SK-N-DZ (cell line): Measurements from ENCODE around the gene KRTAP12-4.
"Not testable (repeated sequence)": the region's sequence is repeated elsewhere in the genome, so short reads cannot be mapped to it uniquely, and the experiment has no call there.

Experiments
- DNase-seq: peaks from one replicate; pipeline ENCODE4 v3.0.0-alpha.2; 2015; ENCODE audit warnings: low spot score

Gene KRTAP12-4

DNA sequence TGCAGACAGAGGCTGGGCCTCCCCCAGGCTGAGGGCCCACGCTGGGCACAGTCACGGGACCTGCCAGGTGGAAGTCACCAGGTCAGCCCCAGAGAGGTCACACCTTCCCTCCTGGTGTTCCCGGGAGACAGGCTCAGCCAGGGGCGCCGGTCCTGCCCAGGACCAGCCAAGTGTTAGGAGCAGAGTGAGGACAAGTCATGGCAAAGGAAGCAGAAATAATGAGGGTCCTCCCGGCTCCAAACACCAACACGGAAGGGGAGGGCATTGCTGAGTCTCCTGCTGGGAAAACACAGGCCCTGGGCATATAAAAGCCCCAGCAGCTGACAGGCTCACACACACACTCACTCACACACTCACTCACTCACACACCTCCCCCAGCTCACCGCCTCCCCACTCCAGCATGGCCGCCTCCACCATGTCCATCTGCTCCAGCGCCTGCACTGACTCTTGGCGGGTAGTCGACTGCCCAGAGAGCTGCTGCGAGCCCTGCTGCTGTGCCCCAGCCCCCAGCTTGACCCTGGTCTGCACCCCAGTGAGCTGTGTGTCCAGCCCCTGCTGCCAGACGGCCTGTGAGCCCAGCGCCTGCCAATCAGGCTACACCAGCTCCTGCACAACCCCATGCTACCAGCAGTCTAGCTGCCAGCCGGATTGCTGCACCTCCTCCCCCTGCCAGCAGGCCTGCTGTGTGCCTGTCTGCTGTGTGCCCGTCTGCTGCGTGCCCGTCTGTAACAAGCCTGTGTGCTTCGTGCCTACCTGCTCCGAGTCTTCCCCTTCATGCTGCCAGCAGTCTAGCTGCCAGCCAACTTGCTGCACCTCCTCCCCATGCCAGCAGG, 17.2 kb downstream of the KRTAP12-4 start, which contains the start of gene KRTAP10-10:
Gene KRTAP10-10, plus strand, starts transcription at position 339 of the 833 bp plus-strand sequence. Its CDS starts 62 bp downstream, at position 401.
- DNase-seq, result no peak

DNA sequence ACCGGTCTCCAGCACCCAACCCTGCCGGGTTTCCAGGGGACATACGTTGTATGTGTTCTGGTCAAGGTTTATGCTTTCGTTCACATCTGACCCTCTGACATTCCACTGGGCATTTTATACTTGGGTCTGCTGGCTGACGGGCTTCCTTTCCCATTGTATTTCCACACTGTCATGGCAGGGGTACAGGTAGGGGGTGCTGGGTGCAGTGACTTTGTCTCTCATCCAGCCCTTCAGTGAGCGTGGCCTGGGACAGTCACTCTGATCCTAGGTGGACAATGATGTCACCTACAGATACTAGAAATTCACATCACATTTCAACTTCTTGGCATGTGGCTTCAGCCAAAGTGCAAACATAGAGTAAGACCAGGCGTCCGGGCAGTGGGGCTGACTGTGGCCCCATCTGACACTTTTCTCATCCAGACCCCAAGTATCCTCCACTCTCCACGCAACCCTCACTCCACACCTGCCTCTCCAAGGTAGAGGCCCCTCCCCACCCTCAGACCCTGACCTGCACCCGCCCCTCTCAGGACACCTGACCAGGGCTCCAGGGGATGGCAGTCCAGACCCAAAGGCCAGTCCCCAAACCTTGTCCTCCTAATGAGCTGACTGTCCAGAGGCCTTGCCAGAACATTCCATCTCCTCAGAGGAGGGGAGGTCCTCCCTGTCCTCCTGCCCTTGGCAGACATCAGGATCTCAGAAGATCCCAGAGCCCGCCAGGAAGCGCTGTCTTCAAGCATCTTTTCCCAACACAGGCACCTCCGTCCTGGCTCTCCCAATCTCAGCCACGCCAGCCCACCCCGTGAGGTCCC, 18.0 kb downstream of the KRTAP12-4 start:
- DNase-seq, result no peak

DNA sequence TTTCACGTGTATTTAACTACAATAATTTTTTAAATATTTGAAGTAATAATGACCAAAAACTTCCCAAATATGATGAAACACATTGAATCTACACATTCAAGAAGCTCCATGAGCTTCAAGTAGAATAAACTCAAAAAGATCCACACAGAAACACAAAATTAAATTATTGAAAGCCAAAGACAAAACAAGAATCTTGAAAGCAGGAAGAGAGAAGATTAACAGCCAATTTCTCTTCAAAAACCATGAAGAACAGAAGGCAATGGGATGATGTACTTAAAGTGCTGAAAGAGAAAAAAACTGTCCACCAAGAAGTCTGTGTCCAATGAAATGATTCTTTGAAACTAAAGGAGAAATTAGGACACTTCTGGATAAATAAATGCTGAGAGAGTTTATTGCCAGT, 22.4 kb downstream of the KRTAP12-4 start:
- DNase-seq, result no peak

DNA sequence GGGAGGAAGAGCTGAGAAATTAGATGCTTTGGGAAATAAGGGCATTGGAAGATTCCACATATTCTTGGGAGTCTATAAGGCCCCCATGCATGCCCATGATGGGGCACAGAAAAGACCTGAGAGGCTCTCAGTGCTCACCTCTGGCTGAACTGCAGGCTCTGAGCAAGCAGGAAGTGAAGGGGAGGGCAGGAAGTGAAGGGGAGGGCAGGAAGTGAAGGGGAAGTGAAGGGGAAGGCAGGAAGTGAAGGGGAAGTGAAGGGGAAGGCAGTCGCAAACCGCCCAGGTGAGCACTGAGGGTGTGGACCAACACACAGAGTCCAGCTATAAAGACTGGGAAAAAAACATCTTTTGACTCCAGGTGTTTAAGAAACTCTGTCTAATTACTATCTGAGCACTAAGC, 24.0 kb downstream of the KRTAP12-4 start:
- no peak for DNase-seq

DNA sequence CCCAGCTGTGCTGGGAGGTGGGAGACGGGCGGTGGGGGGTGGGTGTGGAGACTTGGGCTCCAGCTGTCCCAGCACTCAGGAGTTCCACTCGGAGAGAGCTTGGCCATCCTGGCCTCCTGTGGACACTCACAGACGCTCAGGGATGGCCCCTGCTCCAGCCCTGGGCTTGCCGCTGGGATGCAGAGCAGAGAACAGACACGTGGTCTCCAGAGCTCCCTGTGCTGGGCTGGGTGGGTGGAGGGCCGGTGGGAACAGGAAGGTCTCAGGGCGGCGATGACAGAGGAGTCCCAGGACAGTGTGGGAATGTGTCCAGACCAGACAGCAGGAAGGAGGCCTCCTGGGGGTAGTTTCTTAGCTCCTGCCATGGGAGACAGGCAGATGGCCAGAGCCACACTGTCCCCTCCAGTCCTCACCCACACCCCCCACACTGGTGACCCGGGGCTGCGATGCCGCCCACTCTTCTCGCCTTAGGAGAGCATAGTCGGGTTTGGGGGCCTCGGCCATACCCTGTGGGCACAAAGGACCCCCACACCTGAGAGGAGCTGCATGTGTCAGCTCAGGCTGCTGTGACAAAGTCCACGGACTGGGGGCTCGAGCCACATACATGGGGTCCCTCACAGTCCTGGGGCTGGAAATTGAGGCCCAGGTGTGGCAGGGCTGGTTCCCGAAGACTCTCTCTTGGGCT, 25.6 kb downstream of the KRTAP12-4 start:
- DNase-seq, result no peak

DNA sequence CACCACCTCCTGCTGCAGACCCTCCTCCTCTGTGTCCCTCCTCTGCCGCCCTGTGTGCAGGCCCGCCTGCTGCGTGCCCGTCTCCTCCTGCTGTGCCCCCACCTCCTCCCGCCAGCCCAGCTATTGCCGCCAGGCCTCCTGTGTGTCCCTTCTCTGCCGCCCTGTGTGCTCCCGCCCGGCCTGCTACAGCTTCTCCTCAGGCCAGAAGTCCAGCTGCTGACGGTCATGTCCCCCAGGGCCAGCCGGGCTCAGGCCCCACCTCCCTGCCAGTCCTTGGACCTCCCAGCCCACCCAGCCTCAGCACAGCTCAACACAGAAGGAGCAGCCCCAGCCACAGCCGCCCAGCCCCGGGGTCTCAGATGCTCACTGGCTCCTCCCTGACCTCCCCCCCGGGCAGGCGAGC, 26.6 kb downstream of the KRTAP12-4 start:
- not testable (repeated sequence) for DNase-seq

DNA sequence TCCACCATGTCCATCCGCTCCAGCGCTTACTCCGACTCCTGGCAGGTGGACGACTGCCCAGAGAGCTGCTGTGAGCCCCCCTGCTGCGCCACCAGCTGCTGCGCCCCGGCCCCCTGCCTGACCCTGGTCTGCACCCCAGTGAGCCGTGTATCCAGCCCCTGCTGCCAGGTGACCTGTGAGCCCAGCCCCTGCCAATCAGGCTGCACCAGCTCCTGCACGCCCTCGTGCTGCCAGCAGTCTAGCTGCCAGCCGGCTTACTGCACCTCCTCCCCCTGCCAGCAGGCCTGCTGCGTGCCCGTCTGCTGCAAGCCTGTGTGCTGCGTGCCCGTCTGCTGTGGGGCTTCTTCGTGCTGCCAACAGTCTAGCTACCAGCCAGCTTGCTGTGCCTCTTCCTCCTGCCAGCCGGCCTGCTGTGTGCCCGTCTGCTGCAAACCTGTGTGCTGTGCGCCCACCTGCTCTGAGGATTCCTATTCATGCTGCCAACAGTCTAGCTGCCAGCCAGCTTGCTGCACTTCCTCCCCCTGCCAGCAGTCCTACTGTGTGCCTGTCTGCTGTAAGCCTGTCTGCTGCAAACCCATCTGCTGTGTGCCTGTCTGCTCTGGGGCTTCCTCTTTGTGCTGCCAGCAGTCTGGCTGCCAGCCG, 27.2 kb downstream of the KRTAP12-4 start:
- DNase-seq, result not testable (repeated sequence)

DNA sequence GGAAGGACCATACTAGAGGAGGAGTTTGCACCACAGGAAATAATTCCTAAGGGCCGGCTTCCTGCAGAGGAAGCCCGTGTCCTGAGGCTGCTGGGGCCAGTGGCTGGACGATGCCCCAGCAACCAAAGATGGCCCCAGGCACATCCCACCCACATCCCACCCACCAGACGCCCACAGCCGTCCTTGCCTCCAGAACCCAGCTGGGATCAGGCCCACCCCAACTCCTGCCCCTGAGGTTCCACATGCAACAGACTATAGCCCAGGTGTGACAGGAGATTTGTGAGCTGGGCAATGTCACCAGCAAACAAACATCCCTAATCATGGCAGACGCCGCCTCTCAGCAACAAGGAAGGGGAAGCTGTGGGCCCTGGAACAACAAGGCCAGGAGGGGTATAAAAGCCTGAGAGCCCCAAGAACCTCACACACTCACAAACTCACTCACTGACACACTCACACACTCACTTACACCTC, 27.8 kb downstream of the KRTAP12-4 start, which contains the start of gene KRTAP10-9:
Gene KRTAP10-9, plus strand, starts transcription at position 421 of the 471 bp plus-strand sequence. CDS start 79 bp downstream, outside the sequence.
- no peak for DNase-seq

DNA sequence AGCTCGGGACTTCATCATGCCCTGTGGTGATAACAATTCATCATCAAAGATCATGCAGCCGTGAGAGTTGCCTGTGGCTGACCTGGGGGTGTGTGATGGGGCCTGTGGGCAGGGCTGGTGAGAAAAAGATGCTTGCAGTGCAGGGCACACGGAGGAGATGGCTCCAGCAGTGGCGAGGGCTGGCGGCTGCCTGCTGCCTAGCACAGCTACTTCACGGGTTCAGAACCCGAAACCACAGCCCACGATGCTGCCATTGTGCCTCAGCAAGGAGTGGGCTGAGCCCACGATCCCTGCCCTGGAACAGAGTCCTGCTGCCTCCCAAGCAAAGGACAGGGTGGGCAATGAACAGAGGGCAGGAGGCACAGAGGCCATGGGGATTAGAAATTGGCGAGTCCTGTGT, 28.2 kb downstream of the KRTAP12-4 start:
- no peak for DNase-seq

DNA sequence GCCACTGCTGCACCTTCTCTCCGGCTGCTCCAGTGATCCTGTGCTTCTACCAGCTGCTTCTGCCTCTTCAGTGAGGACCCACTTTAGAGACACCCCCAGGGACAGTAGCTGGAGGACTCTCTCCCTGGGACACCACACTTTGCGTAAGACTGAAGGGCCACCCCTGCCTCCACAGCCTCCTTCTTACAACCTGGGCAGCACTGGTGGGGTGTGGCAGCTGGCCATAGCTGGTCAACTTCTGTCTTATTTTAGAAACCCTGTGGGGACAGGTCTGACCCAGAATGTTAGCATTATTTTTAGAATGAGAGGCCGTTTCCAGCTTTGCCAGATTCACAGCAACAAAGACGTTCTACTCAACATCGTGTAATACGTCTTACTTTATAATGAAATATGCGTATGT, 28.7 kb downstream of the KRTAP12-4 start:
- no peak for DNase-seq

DNA sequence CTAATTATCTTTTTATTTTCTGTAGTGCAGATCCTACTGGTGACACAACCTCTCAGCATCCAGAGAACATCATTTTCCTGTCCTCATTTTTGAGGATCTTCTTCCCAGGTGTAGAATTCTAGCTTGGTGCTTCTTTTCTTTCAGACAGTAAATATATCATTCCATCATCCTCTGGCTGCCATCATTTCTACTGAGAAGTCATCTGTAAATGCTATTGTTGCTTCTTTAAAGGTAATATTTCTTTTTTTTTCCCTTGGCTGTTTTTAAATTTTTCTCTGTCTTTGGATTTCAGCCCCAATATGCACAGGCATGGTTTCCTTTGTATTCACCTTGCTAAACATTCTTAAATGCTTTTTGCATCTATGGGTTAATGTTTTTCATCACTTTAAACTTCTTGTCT, 30.9 kb downstream of the KRTAP12-4 start:
- no peak for DNase-seq

DNA sequence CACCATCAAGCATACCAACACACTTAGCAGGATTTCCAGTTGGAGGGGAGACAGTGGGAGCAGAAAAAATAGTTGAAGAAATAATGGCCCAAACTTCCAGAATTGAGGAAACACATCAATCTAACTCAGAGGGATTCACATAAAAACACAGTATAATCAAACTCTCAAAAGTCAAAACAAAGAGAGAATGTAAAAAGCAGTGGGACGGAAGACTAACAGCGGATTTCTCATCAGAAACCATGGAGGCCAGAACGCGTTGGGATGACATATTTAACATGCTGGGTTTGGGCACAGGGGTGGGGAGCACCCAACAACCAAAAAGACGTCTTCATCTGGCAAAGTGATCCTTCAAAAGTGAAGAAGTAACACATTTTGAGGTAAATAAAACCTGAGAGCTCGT, 34.6 kb downstream of the KRTAP12-4 start:
- DNase-seq, result no peak

DNA sequence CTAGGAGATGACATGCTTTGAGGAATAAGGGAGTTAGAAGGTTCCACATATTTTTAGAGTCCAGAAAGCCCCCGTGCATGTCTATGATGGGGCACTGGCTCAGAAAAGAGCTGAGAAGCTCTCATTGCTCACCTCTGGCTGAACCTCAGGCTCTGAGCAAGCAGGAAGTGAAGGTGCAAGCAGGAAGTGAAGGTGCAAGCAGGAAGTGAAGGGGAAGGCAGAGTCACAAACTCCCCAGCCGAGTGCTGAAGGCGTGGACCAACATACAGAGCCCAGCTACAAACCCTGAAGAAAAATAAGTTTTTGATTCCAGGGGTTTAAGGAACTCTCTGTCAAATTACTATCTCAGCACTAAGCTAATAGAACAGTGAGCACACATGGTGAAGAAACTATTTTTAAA, 35.5 kb downstream of the KRTAP12-4 start:
- no peak for DNase-seq

DNA sequence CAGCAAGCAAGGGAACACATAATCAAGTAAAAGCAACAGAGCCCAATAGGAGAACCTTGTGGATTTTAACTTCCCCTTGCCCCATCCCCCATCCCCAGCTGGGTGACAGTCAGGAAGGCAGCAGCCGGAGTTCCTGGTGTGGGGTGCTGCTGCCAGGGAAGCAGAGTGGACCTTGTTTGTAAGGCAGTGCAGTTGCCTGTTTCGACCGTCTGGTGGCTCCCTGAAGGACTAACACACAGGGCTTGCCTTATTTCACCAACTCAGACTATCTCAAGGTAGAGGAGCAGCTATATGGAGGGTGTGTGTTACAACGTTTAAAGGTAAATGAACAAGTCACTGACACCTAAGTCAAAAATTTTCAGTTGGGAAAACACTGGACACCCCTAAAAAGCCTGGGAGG, 36.0 kb downstream of the KRTAP12-4 start:
- no peak for DNase-seq

DNA sequence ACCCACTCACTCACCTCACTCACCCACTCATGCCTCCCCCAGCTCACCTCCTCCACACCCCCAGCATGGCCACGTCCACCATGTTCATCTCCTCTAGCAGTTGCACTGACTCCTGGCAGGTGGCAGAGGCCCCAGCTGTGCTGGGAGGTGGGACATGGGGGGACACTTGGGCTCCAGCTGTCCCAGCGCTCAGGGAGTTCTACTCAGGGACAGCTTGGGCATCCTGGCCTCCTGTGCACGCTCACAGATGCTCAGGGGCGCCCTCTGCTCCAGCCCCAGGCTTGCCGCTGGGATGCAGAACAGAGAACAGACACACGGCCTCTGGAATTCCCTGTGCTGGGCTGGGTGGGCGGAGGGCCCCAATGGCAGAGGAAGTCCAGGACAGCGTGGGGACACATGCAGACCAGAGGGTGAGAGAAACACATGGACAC, 37.4 kb downstream of the KRTAP12-4 start:
- DNase-seq, result no peak

DNA sequence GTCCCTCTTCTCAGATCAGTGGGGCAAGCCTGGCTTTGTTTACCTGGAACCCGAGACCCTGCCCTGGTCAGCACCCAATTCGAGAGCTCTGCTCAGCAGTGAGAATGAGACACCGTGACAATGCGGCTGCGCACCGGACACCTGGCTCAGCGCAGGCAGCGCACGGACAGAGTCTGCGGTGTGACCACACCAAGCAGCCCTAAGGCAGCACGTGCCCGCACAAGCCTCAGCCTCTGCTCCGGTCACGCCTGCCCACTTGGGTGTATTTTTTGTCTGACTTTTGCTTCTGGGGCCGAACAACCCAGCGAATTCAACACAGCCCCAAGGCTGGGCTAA, 37.9 kb downstream of the KRTAP12-4 start:
- no peak for DNase-seq

DNA sequence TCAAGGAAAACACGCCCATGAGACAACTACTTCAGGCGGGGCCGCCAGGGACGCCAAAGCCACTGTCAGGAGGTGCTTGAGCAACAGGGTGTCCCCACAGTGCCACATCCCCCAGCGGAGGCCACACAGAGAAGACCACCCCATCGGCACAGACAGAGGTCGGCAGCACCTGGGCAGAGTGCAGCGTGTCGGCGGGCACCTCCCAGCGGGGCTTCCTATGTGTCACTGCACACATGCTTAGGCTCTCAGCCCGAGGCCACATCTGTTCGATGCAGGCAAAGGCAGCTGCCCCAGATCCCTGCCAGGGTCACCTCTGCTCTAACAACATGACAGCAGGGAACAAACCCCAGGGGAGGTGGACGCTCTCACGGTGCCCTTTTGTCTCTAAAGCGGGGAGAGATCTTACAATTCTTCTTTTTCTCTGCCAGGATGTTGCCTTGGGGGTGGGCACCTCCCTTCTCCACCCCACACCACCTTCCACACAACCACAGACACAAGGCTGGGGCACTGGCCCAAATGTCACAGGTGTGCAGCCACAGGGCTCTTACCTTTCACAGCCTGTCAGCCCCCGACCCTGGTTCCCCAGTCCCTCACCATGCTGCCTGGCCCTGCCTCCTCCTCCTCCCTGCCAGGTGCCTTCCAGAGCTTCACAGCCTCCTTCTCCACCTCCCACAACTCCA, 38.4 kb downstream of the KRTAP12-4 start:
- no peak for DNase-seq

DNA sequence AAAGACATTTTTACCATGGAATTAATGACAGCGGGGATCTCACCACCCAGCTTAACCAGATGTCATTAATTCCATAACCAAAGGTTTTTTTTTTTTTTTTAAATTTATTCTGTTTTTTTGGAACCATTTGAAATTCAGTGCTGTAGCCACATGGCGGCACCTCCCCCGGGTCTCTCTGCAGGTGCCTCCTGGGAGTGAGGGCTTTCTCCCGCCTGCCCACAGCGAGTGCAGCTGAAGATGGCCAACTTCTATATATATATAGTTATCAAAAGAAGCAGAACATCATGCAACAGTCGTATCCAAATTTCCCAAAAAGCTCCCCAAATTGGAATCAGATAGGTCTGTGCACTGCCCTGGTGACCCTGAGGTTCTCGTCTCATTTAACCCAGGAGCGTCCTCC, 39.0 kb downstream of the KRTAP12-4 start:
- DNase-seq, result no peak

DNA sequence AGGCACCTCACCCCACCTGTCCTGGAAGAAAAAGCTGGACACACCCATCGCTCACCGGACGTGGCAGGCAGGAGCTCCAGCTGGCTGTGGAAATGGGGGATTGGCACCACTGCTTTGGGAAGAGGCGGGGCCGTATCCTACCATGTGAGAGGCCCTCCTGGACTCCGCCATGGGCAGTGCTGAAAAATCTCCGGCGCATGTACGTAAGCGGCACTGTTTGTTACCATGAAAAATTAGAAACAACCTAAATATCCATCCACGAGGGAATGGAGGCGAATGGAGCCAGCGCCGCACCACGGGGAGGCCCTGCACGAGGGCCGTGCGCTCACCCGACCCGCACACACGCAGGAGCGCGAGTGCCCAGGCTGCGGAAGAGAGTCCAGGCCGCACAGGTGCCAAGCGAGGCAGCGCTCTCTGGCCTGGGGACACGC, 39.5 kb downstream of the KRTAP12-4 start:
- DNase-seq, result no peak

DNA sequence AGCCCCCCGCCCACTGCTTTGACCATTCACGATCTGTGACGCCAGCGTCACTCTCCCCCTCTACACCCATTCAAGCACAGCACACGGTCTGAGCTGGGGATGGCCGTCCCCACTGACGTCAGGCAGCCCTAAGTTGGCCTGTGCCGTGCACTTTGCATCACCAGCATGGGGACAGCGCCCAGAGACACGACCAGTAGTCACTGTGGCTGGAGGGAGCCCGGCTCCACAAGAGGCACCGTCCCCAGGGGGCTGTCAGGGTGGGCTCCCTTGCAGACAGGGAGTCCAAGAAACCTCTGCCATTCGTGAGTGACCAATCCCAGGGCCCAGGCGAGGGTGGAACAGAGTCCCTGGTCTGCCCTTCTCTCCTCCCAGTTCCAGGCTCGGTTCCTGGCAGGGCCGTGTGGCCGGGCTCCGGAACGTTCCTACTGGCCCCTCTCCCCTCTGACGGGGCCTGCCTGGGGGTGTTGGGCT, 40.3 kb downstream of the KRTAP12-4 start:
- DNase-seq, result no peak
